Activated B cell treated with CpG ODN at 0.5 μM for 24 hours (primary cell): ENCODE measurements around the gene PTPN18. TPM values are rescaled to one million over a fixed set of nuclear protein-coding genes. Genes with fewer than 3 reads are reported as not detected.

ENCODE experiments used
- ATAC-seq: fragments of 200-7000 bp; cut with Tn5 transposase; one replicate; pipeline ENCODE4 v1.10.0; 2021; ENCODE audit warnings: low read depth, mild to moderate bottlenecking, moderate library complexity
- CTCF ChIA-PET: fragments of 350-600 bp; sonication (Branson Sonifier 250); formaldehyde crosslinking; loops from one replicate; lab custom pipeline; 2021; ENCODE audit warnings: antibody characterized with exemption; lab: Charles Lee
- POLR2A ChIA-PET: fragments of 350-600 bp; sonication (Branson Sonifier 250); formaldehyde crosslinking; loops from one replicate; lab custom pipeline; 2021; ENCODE audit warnings: antibody characterized with exemption; lab: Charles Lee
- DNase-seq: peaks from one replicate; pipeline ENCODE4 v3.0.0; 2022
- H3K27ac Mint-ChIP-seq: one replicate; pipeline ENCODE4 v1.8.0; 2020; ENCODE audit warnings: mixed read lengths
- H3K27me3 Mint-ChIP-seq: one replicate; pipeline ENCODE4 v1.8.0; 2021; ENCODE audit warnings: mixed read lengths
- H3K36me3 Mint-ChIP-seq: one replicate; pipeline ENCODE4 v1.8.0; 2021; ENCODE audit warnings: low read depth, mixed read lengths
- H3K4me1 Mint-ChIP-seq: one replicate; pipeline ENCODE4 v1.8.0; 2021; ENCODE audit warnings: mixed read lengths
- H3K4me3 Mint-ChIP-seq: one replicate; pipeline ENCODE4 v1.8.0; 2020; ENCODE audit warnings: mild to moderate bottlenecking, mixed read lengths
- H3K9me3 Mint-ChIP-seq: one replicate; pipeline ENCODE4 v1.8.0; 2020; ENCODE audit warnings: mixed read lengths
- intact Hi-C: fragments of 100-400 bp; cut with micrococcal nuclease; formaldehyde crosslinking; loops from one replicate; pipeline ENCODE4 v1.15.1; 2024
- total RNA-seq: library from RNA; stranded (reverse); gene quantifications from 2 replicates; pipeline ENCODE4 v1.2.3, GENCODE V29; 2022
- TF ChIP-seq, protein P1 (sequence below): fragments of 200-600 bp; IDR thresholded peaks from one replicate; pipeline ENCODE4 v1.8.0; 2022; ENCODE audit warnings: antibody characterized with exemption, mild to moderate bottlenecking

The PTPN18 gene
- total RNA-seq, 1 donor from 2014 or later = 77.7 TPM

DNA sequence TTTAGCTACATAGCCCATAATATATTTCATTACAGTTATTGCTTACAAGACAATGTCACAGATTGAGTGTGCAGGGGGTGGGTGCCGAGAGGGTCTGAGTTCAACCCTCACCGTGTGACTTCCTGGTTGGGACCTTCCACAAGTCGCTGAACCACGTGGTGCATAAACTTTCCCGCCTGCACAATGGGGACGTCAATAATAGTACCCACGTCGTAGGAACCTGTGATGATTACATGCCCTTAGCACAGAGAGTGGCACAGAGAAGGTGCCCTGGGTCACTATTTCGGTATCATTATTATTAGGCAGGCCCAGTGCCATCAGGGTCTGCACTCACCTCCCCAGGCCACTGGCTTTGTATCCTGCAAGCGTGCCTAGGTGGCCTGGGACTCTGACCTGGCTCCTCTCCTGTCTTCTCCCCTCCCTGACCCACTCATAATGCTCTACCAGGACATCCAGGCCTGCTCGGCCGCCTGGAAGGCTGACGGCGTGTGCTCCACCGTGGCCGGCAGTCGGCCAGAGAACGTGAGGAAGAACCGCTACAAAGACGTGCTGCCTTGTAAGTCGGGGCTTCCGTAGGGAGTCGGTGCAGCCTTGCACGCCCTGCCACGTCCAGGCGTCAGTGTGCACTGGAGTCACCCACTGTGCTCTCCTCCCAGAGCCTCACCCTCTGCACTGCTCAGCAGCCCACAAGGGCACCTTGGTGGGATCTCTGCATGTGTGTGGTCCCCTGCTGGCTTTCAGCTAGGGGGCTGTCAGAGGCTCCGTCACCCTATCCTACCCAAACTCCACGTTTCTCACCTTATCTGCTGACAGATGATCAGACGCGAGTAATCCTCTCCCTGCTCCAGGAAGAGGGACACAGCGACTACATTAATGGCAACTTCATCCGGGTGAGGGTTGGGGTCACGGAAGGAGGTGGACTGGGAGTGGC is 2.8 kb downstream of the PTPN18 start:
- POLR2A ChIA-PET = no interaction called here
- ATAC-seq (no peak), DNase-seq (no peak)
- Mint-ChIP-seq H3K4me3 (no peak overlapping the region), H3K27ac (no peak overlapping the region), H3K27me3 (no peaks in the 10 kb centered on the region), H3K4me1 (peaks cover 11% of the 10 kb centered on the region), H3K36me3 (no peaks in the 10 kb centered on the region), H3K9me3 (no peaks in the 10 kb centered on the region)
- intact Hi-C loops = no loop called here
- TF ChIP-seq, protein P1, sequence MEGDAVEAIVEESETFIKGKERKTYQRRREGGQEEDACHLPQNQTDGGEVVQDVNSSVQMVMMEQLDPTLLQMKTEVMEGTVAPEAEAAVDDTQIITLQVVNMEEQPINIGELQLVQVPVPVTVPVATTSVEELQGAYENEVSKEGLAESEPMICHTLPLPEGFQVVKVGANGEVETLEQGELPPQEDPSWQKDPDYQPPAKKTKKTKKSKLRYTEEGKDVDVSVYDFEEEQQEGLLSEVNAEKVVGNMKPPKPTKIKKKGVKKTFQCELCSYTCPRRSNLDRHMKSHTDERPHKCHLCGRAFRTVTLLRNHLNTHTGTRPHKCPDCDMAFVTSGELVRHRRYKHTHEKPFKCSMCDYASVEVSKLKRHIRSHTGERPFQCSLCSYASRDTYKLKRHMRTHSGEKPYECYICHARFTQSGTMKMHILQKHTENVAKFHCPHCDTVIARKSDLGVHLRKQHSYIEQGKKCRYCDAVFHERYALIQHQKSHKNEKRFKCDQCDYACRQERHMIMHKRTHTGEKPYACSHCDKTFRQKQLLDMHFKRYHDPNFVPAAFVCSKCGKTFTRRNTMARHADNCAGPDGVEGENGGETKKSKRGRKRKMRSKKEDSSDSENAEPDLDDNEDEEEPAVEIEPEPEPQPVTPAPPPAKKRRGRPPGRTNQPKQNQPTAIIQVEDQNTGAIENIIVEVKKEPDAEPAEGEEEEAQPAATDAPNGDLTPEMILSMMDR = no peak
- CTCF ChIA-PET = interaction anchor here (0.5 kb wide), 1 partner anchor 38 kb away, joined by 3 read pairs; no protein-coding TSS in a partner anchor

DNA sequence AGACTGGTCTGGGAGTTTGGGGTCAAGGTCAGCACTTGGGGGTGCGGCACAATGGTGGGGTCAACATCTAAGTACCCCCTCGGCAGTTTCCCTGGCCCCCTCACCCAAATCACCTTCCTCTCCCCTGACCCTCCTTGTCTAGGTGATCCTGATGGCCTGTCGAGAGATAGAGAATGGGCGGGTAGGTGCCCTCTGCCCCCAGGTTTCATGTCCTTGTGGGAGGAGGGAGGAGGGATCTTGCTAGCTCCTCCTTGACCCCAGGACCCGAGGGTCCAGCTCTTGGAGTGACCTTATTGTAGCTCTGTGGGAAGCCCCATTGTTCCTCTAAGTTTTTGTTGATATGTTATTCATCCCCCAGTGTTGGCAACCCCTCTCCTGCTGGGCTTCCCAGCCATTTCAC is 3.6 kb downstream of the PTPN18 start:
- H3K27ac Mint-ChIP-seq = no peak overlapping the region
- ATAC-seq = no peak
- ChIA-PET CTCF (interaction anchor here (0.5 kb wide), 1 partner anchor 37 kb away, joined by 3 read pairs; no protein-coding TSS in a partner anchor), POLR2A (no interaction called here)
- DNase-seq = no peak
- H3K4me3 Mint-ChIP-seq = no peak overlapping the region
- H3K9me3 Mint-ChIP-seq = no peaks in the 10 kb centered on the region
- peaks cover 11% of the 10 kb centered on the region for H3K4me1 Mint-ChIP-seq
- TF ChIP-seq, protein P1 = no peak
- intact Hi-C loops = no loop called here
- no peaks in the 10 kb centered on the region for H3K27me3 Mint-ChIP-seq
- H3K36me3 Mint-ChIP-seq = no peaks in the 10 kb centered on the region

DNA sequence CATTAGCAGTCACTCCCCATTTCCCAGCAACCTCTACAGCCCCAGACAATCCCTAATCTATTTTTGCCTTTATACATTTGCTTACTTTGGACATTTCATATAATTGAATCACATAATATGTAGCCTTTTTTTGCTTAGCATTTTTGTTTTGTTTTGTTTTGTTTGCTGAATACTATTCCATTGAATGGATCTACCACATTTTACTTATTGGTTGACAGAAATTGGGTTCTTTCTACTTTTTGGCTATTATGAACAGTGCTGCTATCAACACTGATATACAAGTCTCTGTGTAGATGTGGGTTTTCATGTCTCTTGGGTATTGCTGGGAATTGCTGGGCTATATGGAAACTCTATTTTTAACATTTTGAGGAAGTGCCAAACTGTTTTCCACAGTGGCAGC is 7.6 kb downstream of the PTPN18 start:
- intact Hi-C loops = no loop called here
- ChIA-PET POLR2A (no interaction called here), CTCF (no interaction called here)
- no peak for ATAC-seq
- no peaks in the 10 kb centered on the region for H3K36me3 Mint-ChIP-seq
- H3K4me3 Mint-ChIP-seq = no peak overlapping the region
- H3K27me3 Mint-ChIP-seq = peaks cover 3% of the 10 kb centered on the region
- no peak for DNase-seq
- no peak overlapping the region for H3K27ac Mint-ChIP-seq
- no peaks in the 10 kb centered on the region for H3K9me3 Mint-ChIP-seq
- H3K4me1 Mint-ChIP-seq = no peaks in the 10 kb centered on the region
- TF ChIP-seq, protein P1 = no peak

DNA sequence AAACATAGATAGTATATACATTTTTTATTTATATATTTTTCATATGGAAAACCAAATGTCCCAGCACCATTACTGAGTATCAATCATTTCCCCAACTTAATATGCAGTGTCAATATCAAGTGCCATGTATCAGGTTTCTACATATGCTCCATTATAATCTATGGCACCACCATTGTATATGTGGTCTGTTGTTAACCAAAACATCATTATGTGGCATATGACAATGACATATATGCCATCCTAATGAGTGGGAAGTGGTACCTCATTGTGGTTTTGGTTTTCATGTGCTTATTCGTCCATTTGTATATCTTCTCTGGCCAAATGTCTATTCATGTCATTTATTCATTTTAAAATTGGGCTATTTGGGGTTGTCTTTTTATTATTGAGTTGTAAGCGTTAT is 9.2 kb downstream of the PTPN18 start:
- DNase-seq (no peak), ATAC-seq (no peak)
- intact Hi-C loops = no loop called here
- Mint-ChIP-seq H3K4me1 (peaks cover 7% of the 10 kb centered on the region), H3K27ac (no peak overlapping the region), H3K4me3 (no peak overlapping the region), H3K27me3 (peaks cover 3% of the 10 kb centered on the region), H3K36me3 (no peaks in the 10 kb centered on the region), H3K9me3 (no peaks in the 10 kb centered on the region)
- ChIA-PET POLR2A (no interaction called here), CTCF (no interaction called here)
- TF ChIP-seq, protein P1 = no peak

DNA sequence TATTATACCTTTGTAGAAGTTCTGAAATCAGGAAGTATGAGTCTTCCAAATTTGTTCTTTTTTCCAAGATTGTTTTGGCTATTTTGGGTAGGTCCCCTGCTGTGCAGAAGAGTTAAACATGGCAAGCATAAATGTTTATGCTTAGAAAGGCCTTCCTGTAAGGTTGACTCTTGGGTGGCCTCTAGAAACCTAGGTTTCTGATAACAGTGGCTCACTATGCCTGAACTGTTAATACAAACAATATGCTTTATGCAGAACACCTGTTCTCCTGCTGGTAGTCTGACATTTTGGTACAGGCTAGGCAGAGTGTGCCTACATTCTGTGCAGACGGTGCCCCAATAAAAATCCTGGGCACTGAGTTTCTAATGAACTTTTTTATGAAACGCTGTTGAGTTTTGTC is 10.1 kb downstream of the PTPN18 start:
- intact Hi-C loops = no loop called here
- ChIA-PET POLR2A (no interaction called here), CTCF (no interaction called here)
- TF ChIP-seq, protein P1 = no peak
- ATAC-seq (no peak), DNase-seq (no peak)
- Mint-ChIP-seq H3K4me1 (peaks cover 16% of the 10 kb centered on the region), H3K36me3 (no peaks in the 10 kb centered on the region), H3K4me3 (no peak overlapping the region), H3K27ac (no peak overlapping the region), H3K27me3 (peaks cover 3% of the 10 kb centered on the region), H3K9me3 (no peaks in the 10 kb centered on the region)
